GM23248 (cell line): ENCODE results near the gene CCDC9.

Source experiments
- EZH2 ChIP-seq: fragments of 200-600 bp; sonication (generic); IDR thresholded peaks from 2 replicates; pipeline ENCODE4 v1.6.1; 2018; ENCODE audit warnings: antibody characterized with exemption, mild to moderate bottlenecking; ENCODE audit not compliant: insufficient read depth, poor library complexity, severe bottlenecking
- EZH2phosphoT487 ChIP-seq: fragments of 200-600 bp; sonication (generic); IDR thresholded peaks from 2 replicates; pipeline ENCODE4 v1.6.1; 2018; ENCODE audit warnings: antibody characterized with exemption, moderate library complexity, mild to moderate bottlenecking, low read depth; ENCODE audit not compliant: insufficient read depth

DNA sequence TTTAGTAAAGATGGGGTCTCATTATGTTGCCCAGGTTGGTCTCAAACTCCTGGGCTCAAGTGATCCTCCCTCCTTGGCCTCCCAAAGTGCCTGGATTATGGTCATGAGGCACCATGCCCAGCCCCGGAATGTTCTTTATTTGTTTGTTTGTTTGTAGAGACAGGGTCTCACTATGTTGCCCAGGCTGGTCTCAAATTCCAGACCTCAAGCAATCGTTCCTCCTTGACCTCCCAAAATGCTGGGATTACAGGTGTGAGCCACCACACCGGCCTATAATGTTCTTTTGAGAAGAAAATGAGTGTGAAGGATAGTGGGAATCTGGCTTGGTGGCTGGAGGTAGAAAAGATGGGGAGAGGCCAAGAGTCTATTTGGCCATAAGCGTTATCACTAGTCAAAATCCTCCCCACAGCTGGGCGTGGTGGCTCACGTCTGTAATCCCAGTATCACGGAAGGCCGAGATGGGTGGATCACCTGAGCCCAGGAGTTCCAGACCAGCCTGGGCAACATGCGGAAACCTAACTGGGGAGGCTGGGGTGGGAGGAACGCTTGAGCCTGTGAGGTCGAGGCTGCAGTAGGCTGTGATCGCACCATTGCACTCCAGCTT is 20.2 kb upstream of the CCDC9 start:
- TF ChIP-seq EZH2 (no peak), EZH2phosphoT487 (no peak)
